Ascending aorta (tissue), 2 donors: ENCODE data around the gene CCDC149. TPM values are rescaled to one million over a fixed set of nuclear protein-coding genes. Genes with fewer than 3 reads are reported as not detected.

ENCODE experiments used
- DNase-seq, 2 donors: peaks; one replicate each; pipeline ENCODE4 v3.0.0-alpha.2; 2019; ENCODE audit warnings: low spot score in 2 of 2
- H3K27ac ChIP-seq, 2 donors: fragments of 200-600 bp; sonication (generic); one replicate each; pipeline ENCODE4 v1.5.1; 2016 to 2017; ENCODE audit warnings: mild to moderate bottlenecking in 1 of 2
- H3K27me3 ChIP-seq: fragments of 200-600 bp; sonication (generic); one replicate; pipeline ENCODE4 v1.5.1; 2017
- H3K36me3 ChIP-seq, 2 donors: fragments of 200-600 bp; sonication (generic); one replicate each; pipeline ENCODE4 v1.5.1; 2016
- H3K4me1 ChIP-seq, 2 donors: fragments of 200-600 bp; sonication (generic); one replicate each; pipeline ENCODE4 v1.5.1; 2016 to 2017; ENCODE audit warnings: mild to moderate bottlenecking in 1 of 2
- H3K4me3 ChIP-seq, 2 donors: fragments of 200-600 bp; sonication (generic); one replicate each; pipeline ENCODE4 v1.5.1; 2016 to 2017; ENCODE audit warnings: mild to moderate bottlenecking in 1 of 2
- H3K9me3 ChIP-seq, 2 donors: fragments of 200-600 bp; sonication (generic); one replicate each; pipeline ENCODE4 v1.5.1; 2016
- intact Hi-C: fragments of 100-400 bp; cut with DNase I; formaldehyde crosslinking; loops from one replicate; pipeline ENCODE4 v1.15.1; 2023
- total RNA-seq: library from RNA; depleted of rRNA; stranded (reverse); fragments of >200 nt; gene quantifications from one replicate; pipeline ENCODE4 v1.1.0, GENCODE V29; 2016
- TF ChIP-seq, protein P1 (sequence below), 3 experiments: fragments of 200-600 bp in 2 of 3; fragments of 450-650 bp in 1 of 3; sonication (generic) in 2 of 3; IDR thresholded peaks; one replicate each; pipeline ENCODE4 v1.5.1; 2016 to 2019; ENCODE audit warnings: antibody characterized with exemption in 3 of 3, mild to moderate bottlenecking in 1 of 3, moderate library complexity in 1 of 3

Gene CCDC149
- total RNA-seq, 1 donor from 2014 or later = 8.7 TPM

DNA sequence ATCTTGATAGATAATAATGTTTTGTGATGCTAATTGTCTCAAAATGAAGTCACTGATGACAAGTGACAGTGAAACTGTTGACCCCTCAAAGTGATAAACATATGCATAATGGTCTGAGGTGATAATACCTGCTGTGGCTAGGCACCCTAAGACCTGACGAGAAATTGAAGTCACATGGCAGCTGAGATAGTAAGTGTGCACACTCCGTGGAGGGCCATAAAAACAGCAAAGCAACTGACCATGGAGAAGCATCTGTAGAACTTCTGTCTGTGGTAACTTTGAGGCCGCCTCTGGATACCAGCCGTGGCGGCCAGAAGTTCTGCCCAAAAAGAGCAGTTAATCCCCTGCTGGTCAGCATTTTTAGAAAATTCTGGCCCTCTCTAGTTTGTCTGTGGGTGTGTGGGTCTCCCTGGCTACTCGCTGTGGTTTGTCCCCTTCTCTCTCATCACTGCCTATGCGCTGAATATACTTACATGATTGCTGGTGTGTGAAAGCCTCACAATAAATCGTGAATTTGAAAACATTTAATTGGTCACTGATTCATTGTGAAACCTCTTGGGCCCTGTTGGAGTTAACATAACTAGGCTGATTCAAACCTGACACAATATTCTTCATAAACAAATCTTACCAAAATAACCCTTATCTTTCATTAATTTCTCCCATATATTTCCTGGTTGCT is 50.6 kb downstream of the CCDC149 start:
- Histone ChIP-seq H3K36me3 (peaks cover 0 to 17% of the 10 kb centered on the region in 2 donors), H3K27ac (no peak overlapping the region), H3K27me3 (no peaks in the 10 kb centered on the region), H3K9me3 (peaks cover 16 to 17% of the 10 kb centered on the region in 2 donors), H3K4me3 (no peak overlapping the region), H3K4me1 (peaks cover 3 to 16% of the 10 kb centered on the region in 2 donors)
- TF ChIP-seq, protein P1, sequence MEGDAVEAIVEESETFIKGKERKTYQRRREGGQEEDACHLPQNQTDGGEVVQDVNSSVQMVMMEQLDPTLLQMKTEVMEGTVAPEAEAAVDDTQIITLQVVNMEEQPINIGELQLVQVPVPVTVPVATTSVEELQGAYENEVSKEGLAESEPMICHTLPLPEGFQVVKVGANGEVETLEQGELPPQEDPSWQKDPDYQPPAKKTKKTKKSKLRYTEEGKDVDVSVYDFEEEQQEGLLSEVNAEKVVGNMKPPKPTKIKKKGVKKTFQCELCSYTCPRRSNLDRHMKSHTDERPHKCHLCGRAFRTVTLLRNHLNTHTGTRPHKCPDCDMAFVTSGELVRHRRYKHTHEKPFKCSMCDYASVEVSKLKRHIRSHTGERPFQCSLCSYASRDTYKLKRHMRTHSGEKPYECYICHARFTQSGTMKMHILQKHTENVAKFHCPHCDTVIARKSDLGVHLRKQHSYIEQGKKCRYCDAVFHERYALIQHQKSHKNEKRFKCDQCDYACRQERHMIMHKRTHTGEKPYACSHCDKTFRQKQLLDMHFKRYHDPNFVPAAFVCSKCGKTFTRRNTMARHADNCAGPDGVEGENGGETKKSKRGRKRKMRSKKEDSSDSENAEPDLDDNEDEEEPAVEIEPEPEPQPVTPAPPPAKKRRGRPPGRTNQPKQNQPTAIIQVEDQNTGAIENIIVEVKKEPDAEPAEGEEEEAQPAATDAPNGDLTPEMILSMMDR (IDR thresholded peaks at IDR 0.05) = no peak
- DNase-seq = no peak
- intact Hi-C loops = no loop called here

DNA sequence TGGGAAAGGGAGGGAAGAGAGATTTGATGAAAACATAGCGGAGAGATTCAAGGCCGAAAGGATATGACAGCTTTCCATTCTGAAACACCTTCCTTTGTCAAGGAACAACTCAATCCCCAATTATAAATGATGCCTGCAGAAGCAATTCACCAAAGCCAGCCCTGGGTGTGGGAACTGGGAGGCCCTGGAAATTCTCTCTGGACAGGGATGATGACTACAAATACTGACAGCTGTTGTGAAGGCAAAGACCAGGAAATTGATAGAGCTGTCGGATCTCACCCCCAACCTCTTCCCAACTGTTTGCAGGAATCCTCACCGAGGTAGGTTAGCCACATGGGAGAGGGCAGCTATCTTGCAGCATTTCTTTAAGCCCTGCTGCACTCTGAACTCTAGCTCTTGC is 54.3 kb downstream of the CCDC149 start:
- Histone ChIP-seq H3K27ac (peak overlapping the region; percentile 72 to 73), H3K27me3 (no peaks in the 10 kb centered on the region), H3K9me3 (peaks cover 3% of the 10 kb centered on the region in 2 donors), H3K36me3 (peaks cover 0 to 5% of the 10 kb centered on the region in 2 donors), H3K4me3 (no peak overlapping the region), H3K4me1 (peaks cover 7 to 34% of the 10 kb centered on the region in 2 donors)
- TF ChIP-seq, protein P1 (IDR thresholded peaks at IDR 0.05) = no peak
- intact Hi-C loops = loop anchor here (5.0 to 10.0 kb wide), 4 partner anchors 39 to 386 kb away; partner anchors contain the start of genes DHX15 and PI4K2B
- no peak for DNase-seq

DNA sequence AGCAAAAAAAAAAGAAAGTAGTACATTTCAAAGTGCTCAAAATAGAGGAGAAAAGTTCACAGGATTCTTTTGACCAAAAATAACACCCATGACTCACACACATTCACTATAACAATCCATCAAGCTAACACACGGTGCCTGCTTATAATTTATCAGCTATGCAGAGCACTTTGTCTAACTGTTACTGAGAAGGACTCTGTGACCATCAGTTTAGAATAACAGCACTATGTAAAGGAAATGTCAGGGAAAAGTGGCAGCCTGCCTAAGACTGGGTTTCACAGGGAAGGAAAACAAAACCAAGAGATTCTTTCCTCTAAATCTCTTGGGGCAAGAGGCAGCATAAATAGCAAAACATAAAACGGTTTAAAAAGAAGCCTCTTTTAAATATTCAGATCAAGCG is 54.8 kb downstream of the CCDC149 start:
- no peaks in the 10 kb centered on the region for H3K27me3 ChIP-seq
- H3K4me1 ChIP-seq = peaks cover 9 to 36% of the 10 kb centered on the region in 2 donors
- DNase-seq = peak in 1 of 2 donors; percentile 77
- H3K27ac ChIP-seq = peak overlapping the region; percentile 72 to 73
- H3K36me3 ChIP-seq = peaks cover 0 to 3% of the 10 kb centered on the region in 2 donors
- no peak overlapping the region for H3K4me3 ChIP-seq
- TF ChIP-seq, protein P1 (IDR thresholded peaks at IDR 0.05) = no peak
- intact Hi-C loops = loop anchor here (5.0 to 10.0 kb wide), 4 partner anchors 39 to 386 kb away; partner anchors contain the start of genes DHX15 and PI4K2B
- no peaks in the 10 kb centered on the region for H3K9me3 ChIP-seq

DNA sequence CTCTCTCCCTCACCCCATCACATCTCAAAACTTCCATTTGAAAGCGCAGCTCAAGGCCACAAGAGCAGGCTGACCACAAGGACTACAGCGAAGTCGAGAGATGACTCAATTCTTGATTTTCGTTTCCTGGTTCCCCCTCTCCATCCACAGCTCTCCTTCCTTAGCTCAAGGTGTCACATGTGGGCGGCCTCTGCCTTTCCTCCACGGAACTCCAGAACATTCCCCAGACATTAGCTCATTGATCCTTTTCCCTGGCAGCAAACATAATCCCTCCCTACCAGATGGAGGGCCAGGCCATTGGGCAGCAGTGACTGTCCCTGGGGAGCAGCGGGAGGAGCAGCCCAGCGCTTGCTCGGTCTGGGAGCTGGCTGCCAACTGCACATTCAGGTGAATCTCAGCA is 56.3 kb downstream of the CCDC149 start:
- peak in 1 of 2 donors; percentile 90 for DNase-seq
- TF ChIP-seq, protein P1 (IDR thresholded peaks at IDR 0.05) = no peak
- intact Hi-C loops = loop anchor here (1.0 to 10.0 kb wide), 5 partner anchors 41 to 384 kb away; partner anchors contain the start of genes DHX15, PI4K2B and SOD3

DNA sequence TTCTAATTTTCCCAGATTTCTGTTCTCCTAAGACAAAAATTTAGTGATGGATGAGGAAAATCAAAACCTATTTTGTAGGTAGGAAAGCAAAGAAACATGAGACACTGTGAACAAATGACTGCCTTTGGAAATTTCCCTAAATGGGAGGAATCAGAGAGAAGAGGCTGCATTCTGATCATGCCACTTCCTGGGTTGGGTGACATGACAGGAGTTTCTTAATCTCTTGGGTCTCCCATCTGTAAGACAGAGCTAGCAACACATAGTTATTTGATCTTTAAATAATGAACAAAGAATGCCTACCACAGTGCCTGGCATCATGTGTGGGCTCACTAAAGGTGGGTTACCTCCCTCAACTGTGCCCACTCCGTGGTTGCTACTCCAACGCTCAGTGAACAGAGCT is 57.1 kb downstream of the CCDC149 start:
- Histone ChIP-seq H3K27me3 (no peaks in the 10 kb centered on the region), H3K4me3 (no peak overlapping the region), H3K4me1 (peaks cover 14 to 56% of the 10 kb centered on the region in 2 donors), H3K9me3 (no peaks in the 10 kb centered on the region), H3K27ac (peak overlapping the region; percentile 72 to 73), H3K36me3 (no peaks in the 10 kb centered on the region)
- DNase-seq = no peak
- TF ChIP-seq, protein P1 (IDR thresholded peaks at IDR 0.05) = no peak
- intact Hi-C loops = loop anchor here (1.0 to 10.0 kb wide), 5 partner anchors 42 to 383 kb away; partner anchors contain the start of genes DHX15, PI4K2B and SOD3

More for the DNA sequence above, 56.3 kb downstream of the CCDC149 start:
- no peaks in the 10 kb centered on the region for H3K36me3 ChIP-seq
- no peak overlapping the region for H3K4me3 ChIP-seq
- H3K9me3 ChIP-seq = no peaks in the 10 kb centered on the region
- H3K27ac ChIP-seq = peak overlapping the region; percentile 72 to 73
- peaks cover 14 to 47% of the 10 kb centered on the region in 2 donors for H3K4me1 ChIP-seq
- no peaks in the 10 kb centered on the region for H3K27me3 ChIP-seq
